Osteoblast (primary cell): ENCODE data around the gene COG3. TPM values are rescaled to one million over a fixed set of nuclear protein-coding genes. Genes with fewer than 3 reads are reported as not detected.

Experiments
- DNase-seq: peaks from one replicate; pipeline ENCODE4 v3.0.0; 2011; ENCODE audit warnings: low spot score, mixed read lengths; ENCODE audit not compliant: insufficient read length; ENCODE audit errors: missing footprints
- H2AFZ ChIP-seq: 2 replicates; pipeline ENCODE4 v1.6.0; 2011; ENCODE audit warnings: mild to moderate bottlenecking, low read length
- H3K27ac ChIP-seq: 2 replicates; pipeline ENCODE4 v1.5.1; 2011; ENCODE audit warnings: mild to moderate bottlenecking, low read depth, low read length, moderate library complexity
- H3K27me3 ChIP-seq: 2 replicates; pipeline ENCODE4 v1.6.0; 2012; ENCODE audit warnings: mild to moderate bottlenecking, control low read depth, inconsistent platforms, low read length, moderate library complexity; ENCODE audit not compliant: insufficient read depth
- H3K36me3 ChIP-seq: 2 replicates; pipeline ENCODE4 v1.5.1; 2011; ENCODE audit warnings: mild to moderate bottlenecking, low read length, control low read depth, moderate library complexity; ENCODE audit not compliant: insufficient read depth
- H3K4me1 ChIP-seq: 2 replicates; pipeline ENCODE4 v1.5.1; 2011; ENCODE audit warnings: mild to moderate bottlenecking, low read length, control low read depth, moderate library complexity; ENCODE audit not compliant: insufficient read depth
- H3K4me2 ChIP-seq: 2 replicates; pipeline ENCODE4 v1.6.0; 2011; ENCODE audit warnings: mild to moderate bottlenecking, low read length; ENCODE audit not compliant: insufficient read depth
- H3K4me3 ChIP-seq: fragments of 200-600 bp; sonication (generic); 3 replicates; pipeline ENCODE4 v1.5.1; 2012; ENCODE audit warnings: mild to moderate bottlenecking, low read length, inconsistent platforms; ENCODE audit not compliant: insufficient read depth
- H3K79me2 ChIP-seq: 2 replicates; pipeline ENCODE4 v1.6.0; 2012; ENCODE audit warnings: mild to moderate bottlenecking, low read length, control low read depth, inconsistent platforms; ENCODE audit not compliant: insufficient read depth
- H3K9me3 ChIP-seq: 2 replicates; pipeline ENCODE4 v1.5.1; 2011; ENCODE audit warnings: low read depth, low read length, control low read depth
- H4K20me1 ChIP-seq: 2 replicates; pipeline ENCODE4 v1.6.0; 2012; ENCODE audit warnings: mild to moderate bottlenecking, low read length, control low read depth; ENCODE audit not compliant: insufficient read depth
- CTCF ChIP-seq: IDR thresholded peaks from 2 replicates; pipeline ENCODE4 v1.5.1; 2011; ENCODE audit warnings: mild to moderate bottlenecking, low read depth, low read length, moderate library complexity; ENCODE audit errors: extremely low read depth
- total RNA-seq: library from RNA; depleted of rRNA; stranded (reverse); fragments of >200 nt; gene quantifications from 2 replicates; pipeline ENCODE4 v1.2.3, GENCODE V29; 2012

COG3 gene
- total RNA-seq, 1 donor, result 35.5 TPM

GRCh38 chr13:45496942-45497341 is 32.2 kb downstream of the COG3 start:
- no peaks in the 10 kb centered on the region for H3K27me3 ChIP-seq
- no peak for DNase-seq
- H3K79me2 ChIP-seq, result peaks cover 9% of the 10 kb centered on the region
- H3K36me3 ChIP-seq, result peaks cover 40% of the 10 kb centered on the region
- no peak overlapping the region for H3K4me3 ChIP-seq
- H4K20me1 ChIP-seq, result peaks cover 11% of the 10 kb centered on the region
- H3K9me3 ChIP-seq, result no peaks in the 10 kb centered on the region
- no peak overlapping the region for H2AFZ ChIP-seq
- peaks cover 27% of the 10 kb centered on the region for H3K4me1 ChIP-seq
- H3K4me2 ChIP-seq, result no peak overlapping the region
- no peak for TF ChIP-seq CTCF
- no peak overlapping the region for H3K27ac ChIP-seq

GRCh38 chr13:45500492-45501174 is 35.9 kb downstream of the COG3 start:
- Histone ChIP-seq H3K79me2 (peaks cover 30% of the 10 kb centered on the region), H3K27me3 (no peaks in the 10 kb centered on the region), H4K20me1 (peaks cover 28% of the 10 kb centered on the region), H3K4me3 (peak overlapping the region; percentile 10), H3K4me2 (peak overlapping the region; percentile 66), H3K36me3 (peaks cover 42% of the 10 kb centered on the region), H3K4me1 (peaks cover 23% of the 10 kb centered on the region), H3K9me3 (no peaks in the 10 kb centered on the region), H2AFZ (no peak overlapping the region), H3K27ac (peak overlapping the region; percentile 89)
- no peak for DNase-seq
- no peak for TF ChIP-seq CTCF

GRCh38 chr13:45501175-45501526 is 36.4 kb downstream of the COG3 start:
- H3K36me3 ChIP-seq, result peaks cover 42% of the 10 kb centered on the region
- no peaks in the 10 kb centered on the region for H3K9me3 ChIP-seq
- H3K4me2 ChIP-seq, result peak overlapping the region; percentile 66
- peaks cover 23% of the 10 kb centered on the region for H3K4me1 ChIP-seq
- peak; percentile 8 for TF ChIP-seq CTCF
- H2AFZ ChIP-seq, result no peak overlapping the region
- DNase-seq, result no peak
- peaks cover 28% of the 10 kb centered on the region for H4K20me1 ChIP-seq
- peaks cover 33% of the 10 kb centered on the region for H3K79me2 ChIP-seq
- peak overlapping the region; percentile 89 for H3K27ac ChIP-seq
- no peak overlapping the region for H3K4me3 ChIP-seq
- H3K27me3 ChIP-seq, result no peaks in the 10 kb centered on the region

- no peak for DNase-seq
- H4K20me1 ChIP-seq, result peaks cover 28% of the 10 kb centered on the region
- peaks cover 23% of the 10 kb centered on the region for H3K4me1 ChIP-seq
- H3K27me3 ChIP-seq, result no peaks in the 10 kb centered on the region
- H3K4me2 ChIP-seq, result no peak overlapping the region
- TF ChIP-seq CTCF, result no peak
- no peak overlapping the region for H2AFZ ChIP-seq
- H3K79me2 ChIP-seq, result peaks cover 30% of the 10 kb centered on the region
- H3K27ac ChIP-seq, result no peak overlapping the region
- no peaks in the 10 kb centered on the region for H3K9me3 ChIP-seq
- peaks cover 45% of the 10 kb centered on the region for H3K36me3 ChIP-seq
- no peak overlapping the region for H3K4me3 ChIP-seq
Observed at GRCh38 chr13:45503658-45504057, 38.9 kb downstream of the COG3 start.
